M059J (cell line): Measurements from ENCODE around the gene ADA. TPM values are rescaled to one million over a fixed set of nuclear protein-coding genes. Genes with fewer than 3 reads are reported as not detected.
"Not testable (repeated sequence)": the region's sequence is repeated elsewhere in the genome, so short reads cannot be mapped to it uniquely, and the experiment has no call there.

Source experiments
- DNase-seq: peaks from one replicate; pipeline ENCODE4 v3.0.0-alpha.2; 2012; ENCODE audit warnings: low read depth
- total RNA-seq: library from RNA; depleted of rRNA; stranded (reverse); fragments of >200 nt; shearing (Covaris generic); gene quantifications from 2 replicates; pipeline ENCODE4 v1.2.3, GENCODE V29; 2014

Gene ADA
- total RNA-seq, 1 experiment from 2014 or later, result 9.6 TPM

DNA sequence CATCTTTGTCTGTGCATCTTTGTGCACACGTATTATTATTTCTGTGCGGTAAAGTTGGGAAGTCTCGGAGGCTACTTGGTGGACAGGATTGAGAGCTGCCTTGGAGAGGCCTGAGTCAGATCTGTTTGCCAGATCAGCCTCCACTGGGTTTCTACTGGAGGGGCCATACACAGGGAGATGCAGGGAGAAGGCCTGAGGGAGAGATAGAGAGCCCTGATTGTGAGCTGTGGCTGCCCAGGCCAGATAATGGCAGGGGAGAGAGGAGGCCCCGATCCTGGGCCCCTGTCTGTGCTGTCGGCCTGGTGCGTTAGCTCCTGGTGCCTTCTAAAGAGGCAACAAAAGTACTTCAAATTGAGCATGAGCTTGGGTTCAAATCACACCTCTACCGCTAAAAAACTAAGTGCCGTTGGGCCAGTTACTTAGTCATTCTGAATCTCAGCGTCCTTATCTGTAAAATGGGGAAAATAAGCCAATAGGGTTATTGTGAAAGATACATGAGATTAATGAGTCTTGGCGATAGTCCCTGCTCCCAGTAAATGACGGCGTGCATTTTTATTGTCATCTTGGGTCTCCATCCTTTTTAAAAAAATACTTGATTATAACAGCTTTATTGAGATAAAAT, 27.6 kb upstream of the ADA start:
- no peak for DNase-seq

DNA sequence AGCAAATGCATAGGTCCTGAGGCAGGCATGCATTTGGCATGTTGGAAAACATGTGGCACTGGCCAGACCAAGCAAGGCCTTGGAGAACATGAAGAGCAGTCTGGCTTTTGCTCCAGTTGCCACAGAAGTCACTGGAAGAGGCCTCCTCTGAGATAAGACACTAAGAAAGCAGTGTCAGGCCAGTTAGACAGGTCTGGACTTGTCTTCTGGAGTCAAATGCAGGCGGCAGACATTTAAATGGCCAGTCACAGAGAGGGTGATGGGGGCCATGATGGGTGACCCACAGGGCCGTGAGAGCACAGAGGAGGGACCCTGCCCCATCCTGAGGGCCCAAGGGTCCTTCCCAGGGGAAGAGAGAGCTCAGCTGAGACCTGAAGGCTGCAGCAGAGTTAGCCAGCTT, 26.7 kb upstream of the ADA start:
- DNase-seq, result no peak

DNA sequence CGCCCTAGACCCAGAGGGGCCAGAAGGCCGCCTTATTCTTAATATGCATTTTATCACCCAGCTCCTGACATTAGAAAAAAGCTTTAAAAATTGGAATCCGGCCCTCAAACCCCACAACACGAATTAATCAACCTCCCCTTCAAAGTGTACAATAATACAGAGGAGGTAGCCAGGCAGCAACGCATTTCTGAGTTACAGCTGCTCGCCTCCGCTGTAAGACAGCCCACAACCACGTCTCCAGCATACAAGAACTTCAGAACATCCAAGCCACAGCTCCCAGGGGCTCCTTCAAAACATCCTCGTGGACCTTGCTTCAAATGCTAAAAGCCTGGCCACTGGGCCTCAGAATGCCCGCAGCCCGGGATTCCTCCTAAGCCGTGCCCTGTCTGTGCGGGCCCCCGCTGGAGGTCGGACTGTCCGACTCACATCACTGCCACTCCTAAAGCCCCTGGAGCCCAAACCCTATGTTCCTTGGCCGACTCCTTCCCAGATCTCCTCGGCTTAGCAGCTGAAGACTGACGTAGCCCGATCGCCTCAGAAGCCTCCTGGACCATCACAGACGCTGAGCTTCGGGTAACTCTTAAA, 20.9 kb upstream of the ADA start:
- not testable (repeated sequence) for DNase-seq

DNA sequence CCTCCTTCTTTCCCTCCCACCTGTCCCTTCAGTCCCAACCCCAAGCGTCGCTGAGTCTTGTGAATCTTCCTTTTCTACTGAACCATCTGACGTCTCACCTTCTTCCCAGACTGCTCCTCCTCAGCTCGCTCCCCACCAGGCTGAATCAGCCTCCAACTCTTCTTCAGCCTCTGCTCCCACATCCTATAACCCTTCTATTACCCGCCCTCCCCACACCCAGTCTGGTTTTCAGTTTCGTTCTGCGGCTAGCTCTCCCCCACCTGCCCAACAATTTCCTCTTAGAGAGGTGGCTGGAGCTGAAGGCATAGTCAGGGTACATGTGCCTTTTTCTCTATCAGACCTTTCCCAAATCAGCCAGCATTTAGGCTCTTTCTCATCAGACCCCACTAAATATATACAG, 20.0 kb upstream of the ADA start:
- DNase-seq, result not testable (repeated sequence)

DNA sequence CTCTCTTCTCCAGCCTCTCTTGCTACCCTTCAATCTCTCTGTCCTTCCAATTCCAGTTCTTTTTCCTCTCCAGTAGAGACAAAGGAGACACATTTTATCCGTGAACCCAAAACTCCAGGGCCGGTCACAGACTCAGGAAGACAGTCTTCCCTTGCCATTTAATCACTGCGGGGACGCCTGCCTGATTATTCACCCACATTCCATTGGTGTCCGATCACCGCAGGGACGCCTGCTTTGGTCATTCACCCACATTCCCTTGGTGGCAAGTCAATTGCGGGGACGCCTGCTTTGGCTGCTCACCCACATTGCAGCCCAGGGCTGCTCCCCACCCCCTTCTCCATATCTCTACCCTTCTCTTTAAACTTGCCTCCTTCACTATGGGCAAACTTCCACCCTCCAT, 19.4 kb upstream of the ADA start:
- DNase-seq, result peak; percentile 91

DNA sequence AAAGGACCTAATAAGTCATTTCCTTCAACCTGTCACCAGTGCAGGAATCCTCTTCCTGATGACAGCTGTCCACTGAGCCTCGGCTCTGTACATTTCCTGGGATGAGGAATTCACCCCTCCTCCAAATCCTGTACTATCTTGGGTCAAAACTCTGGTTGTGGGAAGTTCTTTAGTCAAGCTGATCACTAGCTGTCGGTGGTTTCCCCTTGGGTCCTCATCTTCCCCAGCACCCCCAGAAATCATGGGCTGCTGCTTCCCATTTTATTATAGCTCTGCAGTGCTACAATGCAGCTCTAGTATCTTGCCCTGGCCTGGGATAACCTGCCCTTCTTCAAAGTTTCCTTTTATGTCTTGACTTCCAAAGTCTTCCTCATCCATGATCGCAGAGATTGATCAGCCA, 14.6 kb upstream of the ADA start:
- no peak for DNase-seq

DNA sequence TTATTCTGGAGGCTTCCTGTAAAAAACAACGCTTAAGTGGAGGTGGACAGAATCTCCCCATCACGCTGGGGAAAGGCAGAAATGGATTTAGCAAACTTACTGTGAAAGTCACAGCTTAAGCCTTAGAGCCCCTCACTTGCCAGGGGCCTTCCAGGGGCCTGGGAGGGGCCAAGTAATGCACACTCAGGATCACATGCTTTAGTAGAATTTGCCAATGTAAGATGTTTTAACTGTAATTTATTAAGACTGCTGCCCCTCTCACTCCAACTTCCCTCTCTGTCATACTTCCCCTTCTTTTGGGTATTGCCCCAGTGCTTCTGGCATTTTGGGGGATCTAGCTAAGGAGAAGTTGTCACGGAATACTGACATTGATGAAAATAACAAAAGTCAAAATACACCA, 12.6 kb upstream of the ADA start:
- DNase-seq, result no peak

DNA sequence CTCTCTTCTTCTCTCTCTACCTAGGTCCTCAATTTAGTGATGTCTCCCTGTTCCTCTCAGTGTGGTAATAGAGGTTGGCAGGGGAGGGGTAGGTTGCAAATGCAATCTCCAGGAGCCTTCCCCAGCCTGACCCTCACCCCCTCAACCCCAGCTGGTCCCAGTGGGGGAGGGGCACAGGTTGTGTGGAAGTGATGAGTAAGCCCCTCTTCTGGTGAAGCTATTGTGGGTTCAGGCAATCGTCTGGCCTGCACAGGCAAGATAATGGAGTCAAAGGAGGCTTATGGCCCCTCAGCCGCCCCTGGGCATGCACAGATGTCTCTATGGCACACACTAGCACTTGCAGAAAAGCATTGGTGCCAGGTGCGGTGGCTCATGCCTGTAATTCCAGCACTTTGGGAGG, 10.8 kb upstream of the ADA start:
- no peak for DNase-seq

DNA sequence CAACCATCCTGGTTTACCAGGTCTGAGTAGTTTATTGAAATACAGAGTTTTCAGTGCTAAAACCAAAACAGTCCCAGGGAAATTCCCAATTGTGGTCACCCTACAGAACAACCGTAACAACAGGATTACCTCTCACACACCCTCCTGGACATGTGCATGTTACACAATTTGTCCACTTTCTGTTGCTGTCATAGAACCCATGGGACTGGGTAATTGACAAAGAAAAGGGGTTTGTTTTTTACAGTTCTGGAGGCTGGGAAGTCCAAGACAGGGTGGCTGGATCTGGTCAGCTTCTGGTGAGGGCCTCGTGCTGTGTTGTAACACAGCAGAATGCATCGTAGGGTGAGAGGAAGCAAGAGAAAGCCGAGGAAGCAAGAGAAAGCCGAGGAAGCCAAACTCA, 9.1 kb upstream of the ADA start:
- DNase-seq, result peak; percentile 29

DNA sequence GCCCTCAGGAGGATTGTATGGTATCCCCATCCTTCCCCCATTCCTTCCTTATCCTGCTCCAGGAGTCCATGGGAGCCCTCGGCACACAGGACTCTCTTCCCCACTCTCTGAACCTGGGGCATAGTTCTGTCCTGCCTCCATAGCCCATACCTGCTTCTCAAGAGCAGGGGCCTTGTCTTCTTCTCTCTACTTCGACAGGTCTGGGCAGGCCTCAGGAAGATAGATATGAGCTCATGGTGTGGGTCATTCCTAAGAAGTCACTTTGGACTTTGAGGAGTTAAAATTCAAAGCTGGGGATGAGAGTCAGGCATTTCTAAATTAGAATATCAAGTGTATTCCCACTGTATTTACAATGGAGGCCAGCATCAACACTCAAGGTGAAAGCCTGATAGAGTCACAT, 8.4 kb upstream of the ADA start:
- DNase-seq, result no peak

DNA sequence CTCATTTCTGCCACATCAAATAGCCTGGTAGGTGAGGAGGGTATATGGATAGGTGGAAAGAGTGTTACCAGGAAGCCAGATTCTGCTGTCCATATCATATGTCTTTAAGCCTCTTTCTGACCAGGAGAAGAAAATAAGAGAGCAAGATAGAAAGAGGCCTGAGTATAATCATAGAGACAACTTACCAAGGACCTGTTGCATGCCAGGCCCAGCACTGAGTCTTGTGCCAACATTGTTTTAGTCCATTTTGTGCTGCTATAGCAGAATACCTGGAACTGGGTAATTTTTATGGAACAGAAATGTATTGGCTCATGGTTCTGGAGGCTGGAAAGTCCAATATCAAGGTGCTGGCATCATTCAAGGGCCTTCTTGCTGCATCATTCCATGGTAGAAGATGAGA, 7.3 kb upstream of the ADA start:
- DNase-seq, result no peak

DNA sequence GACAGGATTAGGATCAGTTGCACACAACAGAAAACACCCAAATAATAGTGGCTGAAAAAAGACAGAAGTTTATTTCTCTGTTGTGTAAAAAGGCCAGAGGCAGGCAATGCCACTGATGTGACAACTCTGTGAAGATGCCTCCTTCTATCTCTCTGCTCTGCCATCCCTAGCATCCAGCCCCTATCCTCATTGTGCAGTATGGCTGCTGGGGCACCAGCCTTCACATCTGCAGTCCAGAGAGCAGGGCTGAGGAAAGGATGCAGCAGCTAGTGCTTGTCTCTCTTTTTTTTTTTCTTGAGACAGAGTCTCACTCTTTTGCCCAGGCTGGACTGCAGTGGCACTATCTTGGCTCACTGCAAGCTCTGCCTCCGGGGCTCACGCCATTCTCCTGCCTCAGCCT, 6.4 kb upstream of the ADA start:
- no peak for DNase-seq

DNA sequence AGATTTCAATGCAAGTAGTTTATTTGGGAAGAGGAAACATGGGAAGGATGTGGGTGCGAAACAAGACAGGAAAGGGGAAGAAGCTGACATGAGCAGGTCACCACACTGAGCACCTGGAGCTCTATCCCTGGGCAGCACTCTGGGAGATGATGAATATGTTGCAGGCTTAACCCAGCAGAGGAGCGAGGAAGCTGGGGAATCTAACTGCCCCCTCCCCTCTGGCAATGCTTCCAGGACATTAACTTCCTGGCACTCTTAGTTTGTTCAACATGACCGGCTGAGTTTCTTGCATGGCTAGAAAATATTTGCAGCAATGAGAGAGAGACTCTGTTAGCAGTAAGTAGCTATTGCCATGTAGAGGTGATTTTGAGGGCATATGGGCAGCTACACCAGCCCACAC, 4.9 kb upstream of the ADA start:
- no peak for DNase-seq

DNA sequence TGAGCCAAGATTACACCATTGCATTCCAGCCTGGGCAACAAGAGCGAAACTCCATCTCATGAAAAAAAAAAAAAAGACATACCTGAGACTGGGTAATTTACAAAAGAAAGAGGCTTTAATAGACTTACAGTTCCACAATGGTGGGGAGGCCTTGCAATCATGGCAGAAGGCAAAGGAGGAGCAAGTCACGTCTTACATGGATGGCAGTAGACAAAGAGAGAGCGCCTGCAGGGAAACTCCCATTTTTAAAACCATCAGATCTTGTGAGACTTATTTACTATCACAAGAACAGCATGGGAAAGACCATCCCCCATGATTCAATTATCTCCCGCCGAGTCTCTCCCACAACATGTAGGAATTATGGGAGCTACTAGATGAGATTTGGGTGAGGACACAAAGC, 2.7 kb upstream of the ADA start:
- not testable (repeated sequence) for DNase-seq

DNA sequence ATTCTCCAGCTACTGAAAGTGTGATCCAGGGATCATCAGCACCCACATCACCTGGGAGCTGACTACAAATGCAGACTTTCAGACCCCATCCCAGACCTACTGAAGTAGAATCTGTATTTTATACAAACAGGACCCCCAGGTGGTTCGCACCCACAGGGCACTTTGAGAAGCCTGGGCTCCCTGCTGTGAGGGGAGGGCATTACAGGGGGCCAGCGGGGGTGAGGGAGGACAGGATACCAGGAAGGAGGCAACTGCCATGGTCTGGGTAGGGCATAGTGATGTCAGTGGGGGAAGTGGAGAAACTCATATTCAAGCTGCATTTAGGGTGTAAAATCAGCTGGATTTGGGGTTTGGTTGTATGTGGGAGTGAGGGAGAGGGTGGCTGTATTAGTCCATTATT, 2.0 kb upstream of the ADA start:
- DNase-seq, result no peak

DNA sequence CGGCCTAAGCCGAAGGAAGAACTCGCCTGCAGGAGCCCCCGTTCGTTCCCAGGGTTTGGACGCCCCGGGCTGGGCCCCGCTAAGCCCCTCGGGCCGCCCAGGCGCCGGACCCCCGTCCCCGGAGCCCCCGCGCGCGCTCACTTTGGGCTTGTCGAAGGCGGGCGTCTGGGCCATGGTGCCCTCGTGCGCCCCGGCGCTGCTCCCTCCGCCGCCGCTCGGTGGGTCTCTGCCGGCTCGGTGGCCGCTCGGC, 140 bp downstream of the ADA start:
- no peak for DNase-seq

DNA sequence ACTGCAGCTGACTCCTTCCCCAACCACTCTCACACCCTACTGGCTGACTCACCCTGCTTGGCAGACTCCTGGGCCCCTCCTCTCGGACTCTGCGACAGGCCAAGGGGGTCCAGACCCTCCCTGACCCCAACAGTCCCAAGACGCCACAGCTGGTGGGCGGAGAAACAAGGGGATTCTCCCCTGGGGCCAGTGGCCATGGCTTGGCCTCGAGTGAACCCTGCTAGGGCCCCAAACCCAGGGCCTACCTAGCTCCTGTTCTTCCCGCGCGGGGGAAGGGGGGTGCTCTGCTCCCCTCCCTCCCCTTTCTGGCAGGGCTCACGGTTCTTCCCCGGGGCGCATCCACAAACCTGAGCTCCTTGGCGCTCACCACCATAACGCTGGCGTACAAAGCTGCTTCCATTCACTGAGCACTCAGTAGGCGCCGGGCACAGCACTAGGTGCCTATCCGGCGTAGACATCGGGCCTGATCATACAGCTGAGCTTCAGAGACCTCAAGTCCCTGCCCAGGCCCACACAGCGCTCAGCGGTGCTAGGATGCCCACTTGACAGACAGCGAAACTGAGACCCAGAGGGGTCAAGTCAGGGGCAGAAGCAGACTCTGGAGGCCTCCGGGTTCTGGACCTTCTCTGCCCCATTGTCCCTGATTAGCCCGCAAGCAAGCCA, 597 bp downstream of the ADA start:
- DNase-seq, result no peak

DNA sequence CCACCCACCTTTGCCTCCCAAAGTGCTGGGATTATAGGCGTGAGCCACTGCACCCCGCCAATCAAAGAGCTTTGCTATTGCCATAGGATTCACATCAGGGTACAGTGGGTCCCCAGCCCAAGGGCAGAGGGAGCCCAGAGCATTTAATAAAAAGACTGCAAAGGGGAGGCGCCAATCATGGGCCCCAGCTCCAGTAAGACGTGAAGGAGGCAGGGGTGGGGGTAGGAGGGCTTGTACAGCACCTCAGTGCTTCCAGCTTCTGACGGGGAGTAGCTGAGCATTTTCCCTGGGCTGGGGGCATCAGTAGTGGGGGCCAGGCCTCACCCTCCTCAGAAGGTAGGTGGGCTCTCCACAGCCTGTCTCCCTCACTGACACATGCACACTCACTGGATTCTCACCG, 1.5 kb downstream of the ADA start:
- no peak for DNase-seq

DNA sequence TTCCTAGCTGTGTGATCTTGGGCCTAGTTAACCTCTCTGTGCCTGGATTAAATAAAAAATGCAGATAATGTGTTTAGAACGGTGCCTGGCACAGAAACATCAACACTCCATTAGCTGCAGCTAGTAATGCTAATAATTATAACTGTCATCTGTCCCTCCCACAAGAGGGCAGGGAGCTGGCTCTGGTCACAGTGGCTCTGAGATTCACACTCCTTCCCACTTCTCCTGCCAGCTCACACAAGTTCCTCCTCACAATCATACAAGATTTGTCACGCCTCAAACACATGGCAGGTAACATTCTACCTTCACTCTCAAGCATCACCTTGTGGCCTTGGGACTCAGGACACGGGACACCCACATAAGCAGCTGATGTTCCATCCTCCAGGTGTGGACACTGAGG, 2.4 kb downstream of the ADA start:
- no peak for DNase-seq

DNA sequence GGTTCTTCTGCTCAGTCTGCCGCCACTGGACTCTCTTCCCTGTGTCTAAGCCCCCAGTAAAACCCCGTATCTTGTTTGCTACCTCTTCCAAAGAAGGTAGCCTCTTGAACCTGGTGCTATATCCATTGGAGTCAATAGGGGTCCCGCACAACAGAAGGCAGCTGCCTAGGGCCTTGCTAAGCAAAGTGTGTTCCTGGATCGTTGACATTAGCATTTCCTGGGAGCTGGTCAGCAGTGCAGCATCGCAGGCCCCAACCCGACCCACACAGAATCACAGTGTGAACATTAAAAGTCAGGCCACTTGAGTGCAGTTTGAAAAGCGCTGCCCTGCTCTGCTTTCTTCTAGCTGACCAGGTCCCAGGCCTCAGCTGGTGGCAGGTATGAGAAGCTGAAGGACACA, 2.9 kb downstream of the ADA start:
- DNase-seq, result peak; percentile 22

DNA sequence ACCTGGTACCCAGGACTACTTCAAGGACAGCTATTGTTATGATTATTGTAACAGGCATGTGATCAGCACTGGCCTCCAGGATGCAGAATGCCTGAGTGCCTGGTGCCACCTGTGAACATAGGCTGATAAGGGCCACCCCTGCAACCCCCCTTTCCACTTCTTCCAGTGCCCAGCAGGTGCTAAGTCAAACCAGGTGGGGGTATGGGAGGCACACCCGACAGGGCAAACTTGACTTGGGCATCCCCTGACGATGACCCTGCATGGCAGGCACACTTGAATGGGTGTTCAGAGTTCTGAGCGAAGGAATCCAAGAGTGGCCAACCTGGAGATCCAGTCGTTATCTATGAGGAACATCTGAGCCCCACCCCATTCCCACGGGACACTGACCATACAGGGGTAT, 3.4 kb downstream of the ADA start:
- DNase-seq, result no peak

DNA sequence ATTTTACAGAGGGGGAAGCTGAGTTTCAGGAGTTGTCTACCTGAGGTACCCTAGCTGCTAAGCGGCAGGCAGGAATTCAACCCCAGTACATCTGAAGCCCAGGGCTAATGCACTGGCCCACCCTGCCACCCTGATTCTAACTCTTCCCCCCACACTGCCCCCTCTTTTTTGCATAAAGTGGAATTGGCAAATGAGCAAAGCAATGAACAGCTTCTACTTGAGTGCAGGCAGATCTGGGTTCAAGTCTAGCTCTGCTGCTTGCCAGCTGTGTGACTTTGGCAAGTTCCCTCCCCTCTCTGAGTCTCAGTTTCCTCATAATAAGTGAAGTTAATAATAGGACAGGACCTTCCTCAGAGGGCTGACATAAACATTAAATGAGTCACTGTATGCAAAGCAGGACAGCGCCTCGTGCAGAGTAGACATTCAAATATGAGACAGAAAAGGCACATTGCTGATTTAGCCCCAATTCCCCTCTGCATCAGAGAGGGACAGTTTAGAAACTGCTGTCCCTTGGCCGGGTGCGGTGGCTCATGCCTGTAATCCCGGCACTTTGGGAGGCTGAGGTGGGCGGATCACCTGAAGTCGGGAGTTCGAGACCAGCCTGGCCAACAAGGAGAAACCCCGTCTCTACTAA, 4.7 kb downstream of the ADA start:
- DNase-seq, result peak; percentile 76

DNA sequence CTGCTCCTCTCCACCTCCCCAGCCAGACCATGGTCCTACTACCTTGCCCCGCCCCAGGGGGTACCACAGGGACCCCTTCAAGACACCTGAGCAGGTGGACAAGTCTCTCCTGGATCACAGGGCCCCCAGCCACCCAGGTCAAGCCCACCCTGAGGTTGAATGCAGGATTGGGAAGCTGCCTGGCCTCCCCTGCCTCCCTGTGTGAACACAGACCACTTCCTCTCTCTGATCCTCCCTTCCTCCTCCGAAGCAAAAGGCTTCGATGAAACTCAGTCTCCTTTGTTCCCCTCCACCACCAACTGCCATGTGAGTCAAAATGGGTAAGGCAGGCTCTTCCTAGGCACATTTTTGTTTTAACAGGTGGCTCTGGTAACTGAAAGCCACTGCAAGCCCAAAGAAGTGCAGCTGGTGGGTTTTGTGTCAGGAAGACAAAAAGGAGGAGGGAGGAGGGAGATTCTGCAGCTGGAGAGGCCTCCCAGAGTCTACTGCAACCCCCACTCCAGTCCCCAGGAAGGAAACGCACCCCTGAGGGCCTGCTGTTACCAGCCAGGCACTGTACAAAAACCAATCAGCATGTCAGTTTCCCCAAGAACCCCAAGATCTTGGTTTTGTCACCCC, 5.4 kb downstream of the ADA start:
- DNase-seq, result peak; percentile 33
